GM18868 (cell line): ENCODE data around the gene CDH4.

Source experiments
- ATAC-seq: cut with Tn5 transposase; IDR thresholded peaks from one replicate; pipeline ENCODE4 v1.9.1; 2021; ENCODE audit warnings: mild to moderate bottlenecking, moderate library complexity; ENCODE audit not compliant: unreplicated experiment

The CDH4 gene

GRCh38 chr20:61613917-61614705, 362.1 kb downstream of the CDH4 start:
- ATAC-seq, result no peak

GRCh38 chr20:61614706-61615100, 362.6 kb downstream of the CDH4 start:
- no peak for ATAC-seq

- ATAC-seq, result no peak
These were observed 363.7 kb downstream of the CDH4 start for GRCh38 chr20:61615806-61616205.

GRCh38 chr20:61619751-61620150, 367.7 kb downstream of the CDH4 start:
- ATAC-seq, result no peak

- no peak for ATAC-seq
These were observed 368.1 kb downstream of the CDH4 start for GRCh38 chr20:61620174-61620573.

GRCh38 chr20:61621035-61621730, 369.1 kb downstream of the CDH4 start:
- ATAC-seq, result no peak

- no peak for ATAC-seq
These were observed 369.8 kb downstream of the CDH4 start for GRCh38 chr20:61621852-61622251.

- ATAC-seq, result no peak
These were observed 371.4 kb downstream of the CDH4 start for GRCh38 chr20:61623451-61623850.

- ATAC-seq, result no peak
These were observed 373.2 kb downstream of the CDH4 start for GRCh38 chr20:61625246-61625645.

- no peak for ATAC-seq
These were observed 374.4 kb downstream of the CDH4 start for GRCh38 chr20:61626412-61626811.

GRCh38 chr20:61627791-61628415, 375.8 kb downstream of the CDH4 start:
- no peak for ATAC-seq

GRCh38 chr20:61628480-61628879, 376.4 kb downstream of the CDH4 start:
- ATAC-seq, result no peak

- ATAC-seq, result no peak
These were observed 377.0 kb downstream of the CDH4 start for GRCh38 chr20:61628901-61629601.

GRCh38 chr20:61629602-61630390, 377.7 kb downstream of the CDH4 start:
- no peak for ATAC-seq

- ATAC-seq, result no peak
These were observed 378.3 kb downstream of the CDH4 start for GRCh38 chr20:61630391-61630650.

GRCh38 chr20:61630816-61631215, 378.8 kb downstream of the CDH4 start:
- no peak for ATAC-seq

- no peak for ATAC-seq
These were observed 379.7 kb downstream of the CDH4 start for GRCh38 chr20:61631751-61632150.

- ATAC-seq, result no peak
These were observed 380.9 kb downstream of the CDH4 start for GRCh38 chr20:61633004-61633403.

GRCh38 chr20:61634376-61635145, 382.5 kb downstream of the CDH4 start:
- no peak for ATAC-seq
